Astrocyte of the spinal cord (primary cell): Measurements from ENCODE around the gene PTPN14.

Source experiments
- DNase-seq: peaks from one replicate; pipeline ENCODE4 v3.0.0; 2011; ENCODE audit warnings: low read depth, low spot score
- H3K4me3 ChIP-seq: 2 replicates; pipeline ENCODE4 v1.5.1; 2011; ENCODE audit warnings: low read depth, mild to moderate bottlenecking, low read length, moderate library complexity
- CTCF ChIP-seq: IDR thresholded peaks from 2 replicates; pipeline ENCODE4 v1.5.1; 2012; ENCODE audit warnings: low read depth, mild to moderate bottlenecking, low read length, inconsistent platforms
- in situ Hi-C: cut with HindIII; loops from 2 replicates; pipeline ENCODE4 v1.10.0; 2017; ENCODE audit warnings: low sequenced_read_pairs

PTPN14 gene

GRCh38 chr1:214441119-214441518 lies 110.3 kb downstream of the PTPN14 start:
- no peak for DNase-seq
- TF ChIP-seq CTCF, result no peak
- H3K4me3 ChIP-seq, result no peak overlapping the region
- in situ Hi-C loops, result no loop called here

- in situ Hi-C loops, result no loop called here
- no peak overlapping the region for H3K4me3 ChIP-seq
- DNase-seq, result no peak
- TF ChIP-seq CTCF, result no peak
Observed at GRCh38 chr1:214440219-214440965, 111.0 kb downstream of the PTPN14 start.

GRCh38 chr1:214439352-214440119 lies 111.9 kb downstream of the PTPN14 start:
- H3K4me3 ChIP-seq, result no peak overlapping the region
- peak; percentile 68 for DNase-seq
- no peak for TF ChIP-seq CTCF
- in situ Hi-C loops, result no loop called here

GRCh38 chr1:214438530-214438929 lies 112.9 kb downstream of the PTPN14 start:
- in situ Hi-C loops, result no loop called here
- DNase-seq, result no peak
- no peak overlapping the region for H3K4me3 ChIP-seq
- no peak for TF ChIP-seq CTCF

GRCh38 chr1:214438075-214438474 lies 113.3 kb downstream of the PTPN14 start:
- no peak for DNase-seq
- no peak overlapping the region for H3K4me3 ChIP-seq
- in situ Hi-C loops, result no loop called here
- no peak for TF ChIP-seq CTCF

GRCh38 chr1:214435867-214436266 lies 115.5 kb downstream of the PTPN14 start:
- DNase-seq, result no peak
- no peak overlapping the region for H3K4me3 ChIP-seq
- in situ Hi-C loops, result no loop called here
- no peak for TF ChIP-seq CTCF
